Measurements from ENCODE around the gene TBL2. TPM values are rescaled to one million over a fixed set of nuclear protein-coding genes. Genes with fewer than 3 reads are reported as not detected.
"Not testable (repeated sequence)": the region's sequence is repeated elsewhere in the genome, so short reads cannot be mapped to it uniquely, and the experiment has no call there.

TBL2 gene
- total RNA-seq, 1 donor from 2014 or later, result 29.8 TPM

GRCh38 chr7:73526896-73527821 lies 51.2 kb downstream of the TBL2 start:
- DNase-seq (no peak), ATAC-seq (no peak)
- no peak for TF ChIP-seq CTCF (IDR thresholded peaks at IDR 0.05)
- Histone ChIP-seq H3K4me1 (no peaks in the 10 kb centered on the region), H3K4me3 (no peak overlapping the region), H3K27ac (no peak overlapping the region), H3K36me3 (no peaks in the 10 kb centered on the region), H3K9me3 (no peaks in the 10 kb centered on the region), H3K27me3 (no peaks in the 10 kb centered on the region)
- intact Hi-C loops (cut with DNase I), result no loop called here

GRCh38 chr7:73526158-73526494 lies 52.3 kb downstream of the TBL2 start:
- H3K36me3 ChIP-seq; intact Hi-C loops (cut with DNase I); H3K27ac ChIP-seq; H3K9me3 ChIP-seq; H3K27me3 ChIP-seq; H3K4me1 ChIP-seq; DNase-seq; H3K4me3 ChIP-seq; ATAC-seq: not testable (repeated sequence)

- intact Hi-C loops (cut with DNase I), result no loop called here
- DNase-seq (peak; percentile 99), ATAC-seq (peak; percentile 99)
- Histone ChIP-seq H3K9me3 (no peaks in the 10 kb centered on the region), H3K4me3 (peak within 1 kb of the TSS; percentile 84), H3K27ac (peak within 1 kb of the TSS; percentile 96), H3K36me3 (peaks cover 14% of the 10 kb centered on the region), H3K27me3 (no peaks in the 10 kb centered on the region), H3K4me1 (peaks cover 36% of the 10 kb centered on the region)
- peak; percentile 19 for TF ChIP-seq CTCF (IDR thresholded peaks at IDR 0.05)
Observed at GRCh38 chr7:73522105-73522872, 56.1 kb downstream of the TBL2 start, which contains the start of gene BAZ1B. Gene BAZ1B, minus strand, starts transcription at chr7:73522293. Its CDS starts 360 bp downstream, at chr7:73521933.

DNA sequence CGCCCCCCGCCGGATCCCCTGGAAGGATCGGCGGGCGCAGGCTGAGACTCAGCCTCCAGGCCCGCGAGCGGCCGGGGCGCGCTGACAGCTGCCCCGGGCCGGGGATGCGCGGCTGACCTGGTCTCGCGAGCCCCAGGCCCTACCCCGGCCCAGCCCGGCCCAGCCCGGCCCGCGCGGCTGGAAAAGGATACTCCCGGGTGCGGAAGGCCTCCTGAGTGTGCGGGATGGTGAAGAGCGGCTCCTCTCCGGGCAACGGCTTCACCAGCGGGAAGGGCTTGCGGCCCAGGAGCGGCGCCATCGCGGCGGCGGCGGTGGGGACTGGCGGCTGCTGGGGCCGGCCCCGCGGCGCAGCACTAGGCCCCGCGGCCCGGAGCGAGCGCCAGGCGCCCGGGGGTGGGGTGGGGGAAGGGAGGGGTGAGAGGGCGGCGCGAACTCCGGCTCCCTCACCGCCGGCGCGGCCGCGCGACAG lies 56.7 kb downstream of the TBL2 start:
- peaks cover 20% of the 10 kb centered on the region for H3K36me3 ChIP-seq
- peaks cover 43% of the 10 kb centered on the region for H3K4me1 ChIP-seq
- no peaks in the 10 kb centered on the region for H3K27me3 ChIP-seq
- no peaks in the 10 kb centered on the region for H3K9me3 ChIP-seq
- H3K27ac ChIP-seq, result peak overlapping the region; percentile 96
- no peak for TF ChIP-seq CTCF (IDR thresholded peaks at IDR 0.05)
- H3K4me3 ChIP-seq, result peak overlapping the region; percentile 84
- intact Hi-C loops (cut with DNase I), result no loop called here
- ATAC-seq (peak; percentile 80), DNase-seq (peak; percentile 85)

GRCh38 chr7:73520673-73521635 lies 57.4 kb downstream of the TBL2 start:
- Histone ChIP-seq H3K27me3 (no peaks in the 10 kb centered on the region), H3K36me3 (peaks cover 27% of the 10 kb centered on the region), H3K4me3 (peak overlapping the region; percentile 84), H3K9me3 (no peaks in the 10 kb centered on the region), H3K27ac (peak overlapping the region; percentile 96), H3K4me1 (peaks cover 43% of the 10 kb centered on the region)
- intact Hi-C loops (cut with DNase I), result no loop called here
- no peak for DNase-seq
- no peak for ATAC-seq
- TF ChIP-seq CTCF (IDR thresholded peaks at IDR 0.05), result no peak
